Lower lobe of right lung (tissue), 2 donors: ENCODE data around the gene GAS6. TPM values are rescaled to one million over a fixed set of nuclear protein-coding genes. Genes with fewer than 3 reads are reported as not detected.
A peak's percentile ranks its signal among the peaks of the same experiment; 100 is the strongest.

Experiments used
- ATAC-seq, 2 donors: fragments of 200-7000 bp; cut with Tn5 transposase; one replicate each; pipeline ENCODE4 v1.9.1; 2020 to 2022; ENCODE audit warnings: mild to moderate bottlenecking in 2 of 2, moderate library complexity in 2 of 2
- DNase-seq: peaks from one replicate; pipeline ENCODE4 v3.0.0-alpha.2; 2020
- H3K27ac ChIP-seq: fragments of 200-600 bp; one replicate; pipeline ENCODE4 v1.8.0; 2022
- H3K27me3 ChIP-seq: fragments of 200-600 bp; one replicate; pipeline ENCODE4 v1.8.0; 2022; ENCODE audit warnings: low read depth
- H3K36me3 ChIP-seq: fragments of 200-600 bp; one replicate; pipeline ENCODE4 v1.8.0; 2022; ENCODE audit warnings: mild to moderate bottlenecking
- H3K4me1 ChIP-seq: fragments of 200-600 bp; one replicate; pipeline ENCODE4 v1.8.0; 2022
- H3K4me3 ChIP-seq: fragments of 200-600 bp; one replicate; pipeline ENCODE4 v1.8.0; 2022; ENCODE audit warnings: mild to moderate bottlenecking
- H3K9me3 ChIP-seq: fragments of 200-600 bp; one replicate; pipeline ENCODE4 v1.8.0; 2022
- CTCF ChIP-seq: fragments of 200-600 bp; IDR thresholded peaks from one replicate; pipeline ENCODE4 v1.8.0; 2022; ENCODE audit warnings: antibody characterized with exemption, mild to moderate bottlenecking
- intact Hi-C: fragments of 100-400 bp; cut with DNase I; formaldehyde crosslinking; loops from one replicate; pipeline ENCODE4 v1.11.0; 2022
- total RNA-seq: library from RNA; stranded (reverse); fragmentation: NEBNext Ultra II Directional; extraction: Animal tissue kit (Norgen Biotek cat#: 25700); gene quantifications from one replicate; pipeline ENCODE4 v1.2.1, GENCODE V29; 2021
- donor health status: DM: no; HTN: yes; CAD: no; lungs with severe emphysema.

GAS6 gene
- total RNA-seq, 1 donor from 2014 or later = 111 TPM

GRCh38 chr13:113854238-113855011 lies 9.5 kb downstream of the GAS6 start:
- Histone ChIP-seq H3K4me1 (peaks cover 61% of the 10 kb centered on the region), H3K4me3 (no peak overlapping the region), H3K9me3 (no peaks in the 10 kb centered on the region), H3K27me3 (no peaks in the 10 kb centered on the region), H3K27ac (peak overlapping the region; percentile 65), H3K36me3 (no peaks in the 10 kb centered on the region)
- ATAC-seq = peak; percentile 16 to 38
- no peak for TF ChIP-seq CTCF
- intact Hi-C loops = no loop called here
- DNase-seq = peak; percentile 51

DNA sequence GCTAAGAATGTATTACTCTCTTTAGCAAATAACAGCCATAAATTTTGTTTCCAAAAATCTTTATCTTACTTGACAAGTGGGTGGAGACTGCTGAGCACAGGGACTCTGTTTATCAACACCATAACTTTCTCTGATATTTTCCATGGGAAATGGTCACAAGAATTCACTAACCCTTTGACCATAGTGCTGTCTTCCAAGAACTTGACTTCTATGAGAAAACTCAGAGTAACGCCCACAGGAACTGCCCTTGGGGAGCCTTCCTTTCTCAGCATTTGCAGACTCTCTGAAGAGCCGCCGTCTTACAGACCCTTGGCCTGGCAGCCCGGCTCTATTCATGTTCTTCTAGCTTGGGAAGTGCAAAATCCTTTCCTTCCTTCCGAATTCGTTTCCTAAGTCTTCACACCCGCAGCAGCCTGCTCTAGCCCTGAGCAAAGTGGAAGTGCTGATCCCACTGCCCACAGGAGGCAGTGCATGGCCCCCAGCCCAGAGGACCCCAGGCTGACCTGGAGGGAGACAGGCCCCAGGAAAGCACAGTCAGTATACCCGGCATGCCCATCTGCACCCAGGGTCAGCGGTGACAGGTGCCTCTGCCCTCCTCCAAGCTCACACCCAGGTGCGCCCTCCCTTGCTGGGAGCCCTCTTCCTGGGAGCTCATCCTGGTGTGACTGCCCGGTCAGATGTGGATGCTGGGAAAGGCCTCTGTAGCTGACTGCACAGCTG lies 10.2 kb downstream of the GAS6 start:
- ATAC-seq = peak in 1 of 2 donors; percentile 3
- intact Hi-C loops = no loop called here
- H3K4me3 ChIP-seq = no peak overlapping the region
- DNase-seq = peak; percentile 42
- H3K9me3 ChIP-seq = no peaks in the 10 kb centered on the region
- no peaks in the 10 kb centered on the region for H3K36me3 ChIP-seq
- peaks cover 63% of the 10 kb centered on the region for H3K4me1 ChIP-seq
- H3K27ac ChIP-seq = peak overlapping the region; percentile 65
- no peak for TF ChIP-seq CTCF
- H3K27me3 ChIP-seq = no peaks in the 10 kb centered on the region

DNA sequence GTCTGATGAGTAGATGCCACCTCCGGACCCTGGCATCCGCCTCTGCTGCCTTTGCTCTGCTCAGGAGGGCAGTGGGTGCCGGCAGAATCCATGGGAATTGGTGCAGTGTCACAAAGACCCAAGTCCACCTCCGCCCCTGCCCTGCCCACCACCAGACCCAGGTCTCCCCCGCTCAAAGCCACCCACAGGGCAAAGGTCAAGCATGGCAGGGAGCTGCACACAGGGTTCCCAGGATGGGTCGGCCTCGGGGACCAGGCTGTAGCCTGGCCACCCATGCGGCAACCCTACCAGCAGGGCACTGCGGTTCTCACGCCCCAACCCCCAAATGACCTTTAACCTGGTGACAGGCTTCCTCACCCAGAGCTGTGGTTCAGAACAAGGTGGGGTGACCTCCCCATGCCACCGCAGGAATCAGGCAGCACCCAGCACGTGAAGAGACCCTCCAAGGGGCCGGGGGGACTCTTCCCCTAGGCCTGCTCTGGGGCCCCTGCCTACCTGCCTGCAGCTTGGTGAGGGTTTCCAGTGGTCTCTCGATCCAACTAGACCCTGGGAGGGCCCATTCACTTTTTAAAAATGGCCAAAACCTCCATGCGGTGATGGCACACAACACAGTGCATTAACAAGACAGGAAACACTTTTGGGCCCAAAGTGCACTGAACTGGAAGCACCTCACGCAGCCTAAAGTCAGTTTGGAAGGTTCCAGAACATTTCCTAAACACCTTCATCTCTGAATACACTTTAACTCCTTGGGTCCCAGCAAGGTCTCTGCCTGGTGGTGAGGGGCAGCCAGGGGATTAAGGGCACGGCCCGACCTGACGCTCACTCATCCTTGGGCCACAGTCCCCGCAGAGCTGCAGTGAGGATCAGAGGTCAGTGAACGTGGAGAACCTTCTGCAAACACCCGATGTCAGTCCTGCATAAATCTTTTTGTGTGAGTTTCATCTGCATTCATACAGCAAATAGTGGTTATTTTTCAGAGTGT lies 11.0 kb downstream of the GAS6 start:
- Histone ChIP-seq H3K4me3 (no peak overlapping the region), H3K4me1 (peaks cover 67% of the 10 kb centered on the region), H3K27ac (no peak overlapping the region), H3K27me3 (no peaks in the 10 kb centered on the region), H3K9me3 (no peaks in the 10 kb centered on the region), H3K36me3 (no peaks in the 10 kb centered on the region)
- DNase-seq (peak; percentile 45), ATAC-seq (no peak)
- intact Hi-C loops = no loop called here
- no peak for TF ChIP-seq CTCF

DNA sequence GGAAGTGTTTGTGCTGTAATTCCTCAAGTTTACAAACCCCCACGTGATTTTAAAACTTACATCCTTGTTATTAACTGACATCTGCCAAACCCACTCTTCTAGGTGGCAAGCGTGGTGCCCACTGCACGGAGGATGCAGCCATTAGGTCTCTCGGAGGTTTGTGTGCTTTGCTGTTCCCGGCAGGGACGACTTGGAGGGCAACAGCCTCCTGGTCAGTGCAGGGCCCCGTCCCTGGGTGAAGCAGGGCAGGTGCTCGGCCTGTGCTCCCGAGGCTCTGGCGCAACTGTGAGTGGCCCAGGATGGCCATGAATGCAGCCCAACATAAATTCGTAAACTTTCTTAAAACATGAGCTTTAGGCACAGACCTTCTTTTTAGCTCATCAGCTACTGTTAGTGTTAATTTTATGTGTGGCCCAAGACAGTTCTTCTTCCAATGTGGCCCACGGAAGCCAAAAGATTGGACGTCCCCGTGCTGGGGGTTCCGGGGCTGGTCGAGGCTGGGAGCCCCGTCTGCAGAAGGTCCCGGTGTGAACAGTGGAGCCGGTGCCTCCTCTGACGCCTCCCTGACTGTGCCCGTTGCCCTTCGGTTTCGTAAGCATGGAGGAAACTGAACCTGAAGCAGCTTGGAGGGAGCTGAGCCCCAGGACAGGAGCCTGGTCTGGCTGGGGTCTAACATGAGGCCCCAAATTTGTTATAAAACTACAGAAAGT lies 11.9 kb downstream of the GAS6 start:
- no peaks in the 10 kb centered on the region for H3K36me3 ChIP-seq
- no peak overlapping the region for H3K4me3 ChIP-seq
- intact Hi-C loops = no loop called here
- peaks cover 59% of the 10 kb centered on the region for H3K4me1 ChIP-seq
- DNase-seq = no peak
- no peak for TF ChIP-seq CTCF
- no peak for ATAC-seq
- no peaks in the 10 kb centered on the region for H3K27me3 ChIP-seq
- H3K27ac ChIP-seq = no peak overlapping the region
- no peaks in the 10 kb centered on the region for H3K9me3 ChIP-seq

- TF ChIP-seq CTCF = no peak
- no peak overlapping the region for H3K27ac ChIP-seq
- DNase-seq = no peak
- no peaks in the 10 kb centered on the region for H3K27me3 ChIP-seq
- H3K36me3 ChIP-seq = no peaks in the 10 kb centered on the region
- ATAC-seq = no peak
- H3K4me3 ChIP-seq = no peak overlapping the region
- intact Hi-C loops = no loop called here
- H3K9me3 ChIP-seq = no peaks in the 10 kb centered on the region
- peaks cover 54% of the 10 kb centered on the region for H3K4me1 ChIP-seq
Measured at GRCh38 chr13:113851480-113851803, 12.4 kb downstream of the GAS6 start.
